ENCODE measurements around the gene SPPL2A.

- TF ChIP-seq CTCF (conservative IDR thresholded peaks at IDR 0.05; ENCODE audit: low read length) (no peak), EZH2phosphoT487 (IDR thresholded peaks at IDR 0.05; ENCODE audit: borderline replicate concordance) (no peak)
These were observed 33.2 kb upstream of the SPPL2A start for GRCh38 chr15:50798684-50799083.
